GM04503 (cell line): ENCODE measurements around the gene FNIP2.
"Not testable (repeated sequence)": the region's sequence is repeated elsewhere in the genome, so short reads cannot be mapped to it uniquely, and the experiment has no call there.

Experiments
- DNase-seq: peaks from one replicate; pipeline ENCODE4 v3.0.0-alpha.2; 2012; ENCODE audit warnings: low read depth

Gene FNIP2

DNA sequence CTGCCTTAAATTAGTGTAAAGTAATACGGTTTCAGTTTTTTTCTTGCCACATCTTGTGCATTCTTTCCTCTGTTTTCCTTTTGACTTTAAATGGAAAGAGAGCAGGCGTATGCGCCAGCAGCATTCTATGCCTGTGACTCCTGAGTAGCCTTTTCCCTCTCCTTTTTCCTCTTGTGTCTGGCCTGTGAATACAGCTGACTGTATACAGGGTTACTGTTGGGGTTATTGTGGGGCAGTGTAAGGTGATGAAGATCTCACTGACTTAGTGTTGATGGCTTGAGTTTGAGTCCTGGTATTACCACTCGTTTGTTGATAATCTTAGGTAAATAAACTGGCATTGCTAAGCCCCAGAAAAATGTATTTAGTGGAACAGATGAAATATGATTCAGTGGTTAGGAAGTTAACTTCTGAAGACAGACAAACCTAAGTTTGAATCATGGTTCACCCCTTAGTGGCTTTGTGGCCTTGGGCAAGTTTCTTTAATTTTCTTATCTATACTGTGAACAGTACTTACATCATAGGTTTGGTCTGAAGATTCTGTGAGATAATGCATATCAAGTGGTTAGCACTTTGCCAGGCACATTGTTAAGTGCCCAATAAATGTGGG is 105.1 kb downstream of the FNIP2 start:
- DNase-seq: peak; percentile 54

GRCh38 chr4:158875026-158875425 is 106.2 kb downstream of the FNIP2 start:
- DNase-seq: no peak

DNA sequence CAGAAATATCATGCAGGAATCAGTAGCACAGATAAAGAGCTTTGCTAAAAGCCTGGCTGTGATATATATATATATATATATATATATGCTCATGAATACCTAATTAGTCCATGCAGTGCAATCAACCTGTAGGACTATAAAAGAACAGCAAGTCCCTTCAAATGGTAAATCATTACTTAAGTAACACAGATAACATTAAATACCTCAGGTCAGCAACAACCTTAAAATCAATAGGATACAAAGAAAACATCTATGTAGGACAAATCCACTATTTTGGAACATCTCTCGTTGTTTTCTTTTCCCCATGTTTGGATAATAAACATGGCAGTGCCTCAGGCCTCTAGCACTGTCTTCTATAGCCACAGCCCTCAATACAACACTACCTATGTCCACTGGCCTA is 106.6 kb downstream of the FNIP2 start:
- no peak for DNase-seq

DNA sequence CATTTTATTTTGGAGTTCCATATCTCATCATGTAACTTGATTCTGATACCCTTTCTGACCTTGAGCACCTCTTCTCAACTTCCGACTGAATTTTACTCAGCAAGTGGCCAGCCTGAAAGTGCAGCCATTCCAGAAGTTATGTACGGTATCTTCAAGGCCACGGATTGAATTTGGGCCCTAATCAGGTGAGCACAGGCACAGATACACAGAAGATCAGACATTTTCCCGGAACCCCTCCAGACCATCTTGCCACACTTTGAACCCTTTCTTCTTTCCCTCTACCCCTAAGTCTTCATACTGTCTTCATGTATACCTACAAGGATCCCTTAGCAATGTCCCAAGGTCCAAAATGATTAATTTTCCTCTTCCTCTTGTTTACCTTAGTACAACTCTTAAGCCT is 108.2 kb downstream of the FNIP2 start:
- DNase-seq: no peak

DNA sequence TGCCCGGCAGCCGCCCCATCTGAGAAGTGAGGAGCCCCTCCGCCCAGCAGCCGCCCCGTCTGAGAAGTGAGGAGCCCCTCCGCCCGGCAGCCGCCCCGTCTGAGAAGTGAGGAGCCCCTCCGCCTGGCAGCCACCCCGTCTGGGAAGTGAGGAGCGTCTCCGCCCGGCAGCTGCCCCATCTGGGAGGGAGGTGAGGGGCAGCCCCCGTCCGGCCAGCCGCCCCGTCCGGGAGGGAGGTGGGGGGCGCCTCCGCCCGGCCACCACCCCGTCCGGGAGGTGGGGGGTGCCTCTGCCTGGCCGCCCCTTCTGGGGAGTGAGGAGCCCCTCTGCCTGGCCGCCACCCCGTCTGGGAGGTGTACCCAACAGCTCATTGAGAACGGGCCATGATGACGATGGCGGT is 113.3 kb downstream of the FNIP2 start:
- DNase-seq: not testable (repeated sequence)

GRCh38 chr4:158884280-158884679 is 115.5 kb downstream of the FNIP2 start:
- no peak for DNase-seq

DNA sequence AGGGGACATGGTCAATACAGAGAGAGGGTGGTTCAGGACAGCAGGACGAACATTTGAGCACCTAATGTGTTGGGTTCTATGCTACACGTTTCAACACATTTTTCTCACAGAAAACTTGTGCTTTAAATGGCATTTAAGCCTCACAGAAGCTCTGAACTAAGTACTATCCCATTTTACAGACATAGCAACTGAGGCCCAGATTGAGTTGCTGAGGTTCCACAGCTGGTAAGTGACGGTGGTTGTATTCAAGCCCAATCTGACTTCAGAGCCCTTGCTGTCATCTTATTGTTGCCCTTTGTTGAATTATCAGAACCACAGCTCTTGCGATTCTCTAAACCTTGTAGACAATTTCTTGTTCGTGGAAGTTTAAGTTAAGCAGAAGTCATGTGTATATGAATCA is 116.7 kb downstream of the FNIP2 start:
- no peak for DNase-seq

DNA sequence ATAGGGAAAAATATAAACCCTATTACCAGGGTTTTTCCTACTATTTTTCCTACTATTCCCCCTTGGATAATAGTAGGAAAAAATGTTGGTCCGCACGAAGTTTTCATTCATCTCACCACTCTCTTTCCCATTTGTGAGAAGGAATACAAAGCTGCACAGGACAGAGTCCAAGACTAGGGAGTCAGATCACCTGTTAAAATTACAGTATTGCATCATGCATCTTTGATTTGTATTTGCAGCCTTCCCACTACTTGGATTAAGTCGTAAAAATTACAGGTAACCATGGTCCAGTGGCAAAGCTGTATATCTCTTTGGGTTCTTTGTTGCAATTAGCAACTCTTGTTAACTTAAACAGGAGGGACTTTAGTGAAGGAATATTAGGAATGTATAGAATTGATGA is 121.5 kb downstream of the FNIP2 start:
- DNase-seq: no peak

DNA sequence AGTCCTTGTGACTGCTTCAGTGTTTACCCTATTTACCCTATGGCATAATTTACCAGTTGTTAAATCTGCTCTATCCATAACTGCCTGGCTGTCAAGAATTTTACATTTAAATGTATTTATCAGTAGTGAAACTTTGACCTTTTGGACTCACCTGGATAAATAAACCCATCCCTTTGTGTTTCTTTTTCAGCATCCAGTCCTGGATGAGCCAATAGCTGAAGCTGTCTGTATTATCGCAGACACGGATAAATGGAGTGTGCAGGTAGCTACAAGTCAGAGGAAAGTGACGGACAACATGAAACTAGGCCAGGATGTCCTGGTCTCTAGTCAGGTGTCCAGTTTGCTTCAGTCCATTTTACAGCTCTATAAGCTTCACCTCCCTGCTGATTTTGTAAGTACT is 122.4 kb downstream of the FNIP2 start:
- DNase-seq: no peak

DNA sequence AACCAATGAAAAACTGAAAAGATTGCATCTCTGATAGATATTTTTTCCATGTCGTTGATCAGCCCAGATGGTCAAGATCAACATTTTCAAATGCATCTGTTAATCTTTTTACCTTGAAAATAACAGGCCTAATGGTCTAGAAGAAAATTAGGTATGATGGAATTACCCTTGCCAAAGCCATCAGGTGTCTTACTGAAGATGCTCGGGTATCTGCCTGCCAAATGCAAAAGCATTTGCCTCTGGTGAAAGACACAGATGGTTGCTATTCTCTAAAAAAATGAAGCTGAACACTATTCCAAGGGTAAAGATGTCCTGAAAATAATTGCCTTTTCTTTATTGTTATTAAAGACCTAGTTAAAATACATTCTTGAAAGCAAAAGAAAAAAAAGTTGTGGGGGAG is 126.0 kb downstream of the FNIP2 start:
- DNase-seq: no peak

GRCh38 chr4:158895797-158896576 is 127.2 kb downstream of the FNIP2 start:
- DNase-seq: no peak

- not testable (repeated sequence) for DNase-seq
Measured at GRCh38 chr4:158896577-158897238, 127.9 kb downstream of the FNIP2 start.

DNA sequence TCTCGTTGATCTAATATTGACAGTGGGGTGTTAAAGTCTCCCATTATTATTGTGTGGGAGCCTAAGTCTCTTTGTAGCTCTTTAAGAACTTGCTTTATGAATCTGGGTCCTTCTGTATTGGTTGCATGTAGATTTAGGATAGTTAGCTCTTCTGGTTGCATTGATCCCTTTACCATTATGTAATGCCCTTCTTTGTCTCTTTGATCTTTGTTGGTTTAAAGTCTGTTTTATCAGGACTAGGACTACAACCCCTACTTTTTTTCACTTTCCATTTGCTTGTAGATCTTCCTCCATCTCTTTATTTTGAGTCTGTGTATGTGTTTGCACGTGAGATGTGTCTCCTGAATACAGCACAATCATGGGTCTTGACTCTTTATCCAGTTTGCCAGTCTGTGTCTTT is 131.6 kb downstream of the FNIP2 start:
- not testable (repeated sequence) for DNase-seq

DNA sequence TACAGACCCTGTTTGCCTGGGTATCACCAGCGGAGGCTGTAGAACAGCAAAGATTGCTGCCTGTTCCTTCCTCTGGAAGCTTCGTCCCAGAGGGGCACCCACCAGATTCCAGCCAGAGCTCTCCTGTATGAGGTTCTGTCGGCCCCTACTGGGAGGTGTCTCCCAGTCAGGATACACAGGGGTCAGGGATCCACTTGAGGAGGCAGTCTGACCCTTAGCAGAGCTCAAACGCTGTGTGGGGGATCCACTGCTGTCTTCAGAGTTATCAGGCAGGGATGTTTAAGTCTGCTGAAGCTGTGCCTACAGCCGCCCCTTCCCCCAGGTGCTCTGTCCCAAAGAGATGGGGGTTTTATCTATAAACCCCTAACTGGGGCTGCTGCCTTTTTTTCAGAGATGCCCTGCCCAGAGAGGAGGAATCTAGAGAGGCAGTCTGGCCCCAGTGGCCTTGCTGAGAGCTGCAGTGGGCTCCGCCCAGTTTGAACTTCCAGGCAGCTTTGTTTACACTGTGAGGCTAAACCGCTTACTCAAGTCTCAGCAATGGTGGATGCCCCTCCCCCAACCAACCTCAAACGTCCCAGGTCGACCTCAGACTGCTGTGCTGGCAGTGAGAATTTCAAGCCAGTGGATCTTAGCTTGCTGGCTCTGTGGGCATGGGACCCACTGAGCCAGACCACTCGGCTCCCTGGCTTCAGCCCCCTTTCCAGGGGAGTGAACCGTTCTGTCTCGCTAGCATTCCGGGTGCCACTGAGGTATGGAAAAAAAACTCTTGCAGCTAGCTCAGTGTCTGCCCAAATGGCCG is 133.7 kb downstream of the FNIP2 start:
- DNase-seq: not testable (repeated sequence)

- DNase-seq: no peak
Measured at GRCh38 chr4:158903079-158903456, 134.2 kb downstream of the FNIP2 start.

DNA sequence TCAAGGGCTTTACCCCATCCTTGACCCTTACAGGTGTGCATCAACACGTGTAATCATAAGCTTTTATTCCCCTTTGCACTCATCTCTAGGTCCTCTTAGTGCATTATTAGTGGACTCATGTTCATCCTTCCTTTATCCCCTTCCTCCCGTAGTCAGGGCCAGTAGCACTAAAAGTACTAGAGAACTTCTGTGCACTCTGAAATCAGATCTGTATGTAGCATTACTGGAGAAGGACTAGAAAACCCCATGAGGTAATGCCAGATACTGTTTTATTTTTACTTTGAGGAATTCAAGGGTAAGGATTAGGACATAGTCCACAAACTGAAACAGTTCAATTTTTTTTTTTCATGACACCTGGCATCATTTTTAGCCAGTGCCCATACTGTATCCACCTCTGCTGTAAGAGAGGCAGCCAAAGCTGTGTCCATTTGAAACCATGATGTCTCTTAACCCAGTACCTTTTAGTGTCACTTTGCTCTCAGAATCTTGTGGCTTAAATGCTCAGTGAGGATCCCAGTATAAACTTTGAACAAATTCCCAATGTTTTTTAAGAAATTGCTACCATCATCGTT is 134.7 kb downstream of the FNIP2 start:
- DNase-seq: no peak

DNA sequence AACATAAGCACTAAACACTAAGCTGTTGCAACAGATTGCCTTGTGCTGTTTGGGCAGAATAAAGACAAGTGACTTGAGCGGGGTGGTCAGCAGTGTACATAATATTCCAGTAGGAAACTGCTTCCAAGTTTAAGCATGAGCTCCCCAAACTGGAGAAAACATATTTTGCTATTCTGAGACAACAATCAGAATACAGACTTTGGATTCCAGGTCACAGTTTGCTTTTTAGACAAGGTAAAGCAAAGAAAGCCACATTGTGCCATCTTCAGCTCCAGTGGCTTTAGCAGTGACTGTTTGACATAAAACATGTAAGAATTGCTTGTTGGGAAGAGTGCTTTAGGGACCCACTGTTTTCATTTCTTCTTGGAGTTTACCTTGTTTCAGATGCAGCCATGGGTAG is 136.0 kb downstream of the FNIP2 start:
- DNase-seq: no peak

- no peak for DNase-seq
Measured at GRCh38 chr4:158906073-158906472, 137.2 kb downstream of the FNIP2 start.

- DNase-seq: no peak
Measured at GRCh38 chr4:158912390-158912789, 143.6 kb downstream of the FNIP2 start.

- DNase-seq: no peak
Measured at GRCh38 chr4:158912806-158913205, 144.0 kb downstream of the FNIP2 start.

- no peak for DNase-seq
Measured at GRCh38 chr4:158913766-158914165, 144.9 kb downstream of the FNIP2 start.

DNA sequence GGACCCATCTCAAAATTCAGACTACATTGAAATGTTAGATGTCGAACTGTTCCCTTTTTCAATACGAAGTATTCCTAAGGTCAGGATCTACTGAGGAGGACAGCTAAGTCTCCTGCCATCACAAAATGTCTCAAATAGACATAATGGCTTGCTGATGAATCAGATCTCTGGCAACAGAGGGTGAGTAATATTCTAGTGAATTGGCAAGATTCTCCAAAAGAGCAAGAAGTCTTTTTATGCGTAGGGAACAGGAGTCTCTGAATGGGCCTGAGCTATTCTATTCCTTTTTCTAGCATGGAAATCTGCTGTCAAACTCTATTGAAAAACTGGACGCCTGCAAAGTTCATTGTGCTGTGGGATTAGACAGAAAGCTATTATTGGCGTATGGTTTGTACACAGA is 145.4 kb downstream of the FNIP2 start:
- DNase-seq: peak; percentile 69
